Activated T-cell treated with anti-CD3 and anti-CD28 coated beads, Interleukin-2, amount 50 U/mL, for 48 hours (primary cell): ENCODE data around the gene HUWE1.

Experiments
- DNase-seq, 2 experiments: peaks; one replicate each; pipeline ENCODE4 v3.0.0-alpha.2; 2020

The HUWE1 gene

DNA sequence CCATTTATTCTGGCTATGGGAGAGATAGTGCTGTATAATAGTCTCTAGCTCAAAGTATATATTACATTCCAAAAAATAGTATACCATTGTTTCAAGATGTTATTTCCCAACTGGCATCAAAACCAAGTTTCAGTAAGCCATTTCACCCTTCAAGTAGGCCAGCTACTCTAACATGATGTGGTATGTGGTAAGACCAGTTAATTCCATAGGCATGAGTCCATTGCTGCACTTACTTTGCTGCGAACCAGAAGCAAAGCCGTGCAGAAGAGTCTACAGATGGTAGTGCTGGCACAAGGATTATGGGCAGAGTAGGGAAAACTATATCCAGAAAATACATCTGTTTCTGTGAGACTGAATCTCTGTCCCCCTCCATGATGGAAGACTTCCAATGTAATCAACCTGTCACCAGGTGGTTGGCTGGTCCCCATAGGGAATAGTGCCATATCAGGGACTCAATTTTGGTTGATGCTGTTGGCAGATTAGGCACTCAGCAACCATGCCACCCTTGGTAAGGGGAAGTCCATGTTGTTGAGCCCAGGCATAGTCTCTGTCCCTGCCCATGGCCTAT lies 202.6 kb downstream of the HUWE1 start:
- no peak for DNase-seq

DNA sequence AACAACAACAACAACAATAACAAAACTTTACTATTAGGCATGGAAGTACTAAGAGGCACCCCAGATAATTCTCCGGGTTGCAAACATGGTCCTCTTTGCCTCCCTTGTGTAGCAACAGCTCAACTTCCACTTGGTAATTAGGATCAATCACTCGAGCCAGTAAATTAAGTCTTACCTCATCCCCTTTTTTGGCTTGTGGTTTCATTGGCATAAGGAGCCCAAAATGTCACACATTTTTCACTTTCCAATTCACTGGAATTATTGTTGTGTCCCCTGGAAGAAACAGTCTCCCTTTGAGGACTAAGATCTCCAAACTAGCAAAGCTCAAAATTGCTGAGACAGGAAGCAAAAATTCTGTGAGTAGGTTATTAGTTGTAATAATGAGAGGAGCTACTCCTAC lies 203.1 kb downstream of the HUWE1 start:
- DNase-seq: no peak
